ENCODE measurements around the gene MED9. TPM values are rescaled to one million over a fixed set of nuclear protein-coding genes. Genes with fewer than 3 reads are reported as not detected.
A peak's percentile ranks its signal among the peaks of the same experiment; 100 is the strongest.

MED9 gene
- total and polyA plus RNA-seq, 2 donors, result 14.3 TPM

DNA sequence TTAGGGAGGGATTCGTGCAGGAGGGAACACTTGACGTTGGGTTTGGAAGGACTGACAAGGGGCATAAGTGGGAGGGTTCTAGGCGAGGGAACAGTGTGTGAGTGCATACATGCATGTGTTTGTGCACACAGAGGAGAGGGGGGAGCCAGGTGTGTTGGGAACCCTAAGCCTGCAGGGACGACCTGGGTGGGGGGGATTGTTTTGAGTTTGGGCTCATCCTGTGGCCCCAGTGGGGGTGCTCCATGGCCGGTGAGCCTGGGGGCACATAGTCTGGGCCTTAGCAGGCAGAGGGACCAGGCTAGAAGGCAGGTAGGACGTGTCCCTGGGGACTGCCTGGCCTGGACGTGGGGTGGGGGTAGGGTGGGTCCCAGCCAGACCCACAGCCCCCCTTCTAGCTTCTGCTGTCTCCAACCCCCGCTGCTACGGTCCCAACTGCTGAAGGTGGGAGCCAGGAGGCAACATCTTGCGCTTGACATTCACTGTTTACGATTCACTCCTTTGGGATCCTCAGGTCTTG, 31.3 kb downstream of the MED9 start:
- DNase-seq (ENCODE audit: low read depth in 6 of 9, low spot score in 9 of 9), result no peak
- H3K4me3 ChIP-seq (ENCODE audit: low read length in 2 of 2), result no peak overlapping the region
- peak overlapping the region in 1 of 2 donors; percentile 32 for H3K27ac ChIP-seq (ENCODE audit: low read depth in 1 of 2, low read length in 1 of 2)
- H3K9me3 ChIP-seq (ENCODE audit: control insufficient read depth in 2 of 2, insufficient read depth in 1 of 2, low read length in 1 of 2), result peaks cover 0 to 2% of the 10 kb centered on the region in 2 donors
- H3K4me1 ChIP-seq (ENCODE audit: control insufficient read depth in 2 of 2, insufficient read depth in 2 of 2, low read length in 2 of 2), result peaks cover 0 to 42% of the 10 kb centered on the region in 2 donors
- H3K36me3 ChIP-seq (ENCODE audit: control insufficient read depth in 2 of 2, insufficient read depth in 2 of 2, low read length in 1 of 2), result no peaks in the 10 kb centered on the region
- 95% methylated on average over 11 of the region's 11 CpGs for WGBS
- H3K27me3 ChIP-seq (ENCODE audit: control insufficient read depth in 2 of 2, insufficient read depth in 1 of 2, low read length in 1 of 2), result no peaks in the 10 kb centered on the region

DNA sequence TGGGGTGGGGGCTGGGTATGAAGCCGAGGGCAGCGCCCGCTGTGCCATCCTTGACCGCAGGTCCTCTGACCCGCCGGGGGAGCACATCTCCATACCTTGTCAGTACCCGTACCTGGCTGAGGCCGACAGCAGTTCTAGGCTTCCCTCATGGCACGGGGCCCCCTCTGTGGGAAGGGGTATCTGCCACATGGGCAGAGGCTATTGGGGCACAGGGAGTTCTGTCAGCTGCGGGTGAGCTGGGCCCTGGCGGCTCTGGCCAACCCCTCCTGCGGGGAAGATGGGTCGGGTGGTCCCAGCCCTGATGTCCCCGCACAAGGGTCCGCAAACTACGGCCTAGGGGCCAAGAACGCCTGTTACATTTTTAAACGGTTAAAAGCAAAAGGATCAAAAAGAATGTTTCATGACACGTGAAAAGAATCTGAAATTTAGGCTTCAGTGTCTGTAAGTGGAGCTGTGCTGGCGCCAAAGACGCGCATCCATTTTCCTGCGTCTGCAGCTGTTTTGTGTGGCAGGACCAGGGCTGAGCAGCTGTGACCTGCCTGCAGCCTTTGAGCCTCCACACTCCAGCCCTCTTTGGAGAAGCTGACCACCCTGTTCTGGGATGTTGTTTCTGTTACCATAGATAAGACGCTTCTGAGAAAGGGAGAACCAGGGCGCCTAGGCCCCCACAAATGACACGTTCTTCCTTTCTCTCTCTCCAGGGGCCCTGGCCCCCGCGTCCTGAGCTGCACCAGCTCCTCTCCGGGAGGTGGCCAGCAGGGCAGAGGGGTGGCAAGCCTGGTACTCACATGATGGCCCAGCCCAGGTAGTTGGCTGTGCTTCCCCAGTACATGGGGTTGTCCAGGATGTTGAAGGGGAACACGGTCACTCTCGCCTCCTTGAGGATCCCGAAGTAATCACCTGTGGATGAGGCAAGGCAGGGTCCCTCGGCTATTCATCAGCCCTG, 32.1 kb downstream of the MED9 start:
- Histone ChIP-seq H3K36me3 (ENCODE audit: control insufficient read depth in 2 of 2, insufficient read depth in 2 of 2, low read length in 1 of 2) (no peaks in the 10 kb centered on the region), H3K27me3 (ENCODE audit: control insufficient read depth in 2 of 2, insufficient read depth in 1 of 2, low read length in 1 of 2) (no peaks in the 10 kb centered on the region), H3K9me3 (ENCODE audit: control insufficient read depth in 2 of 2, insufficient read depth in 1 of 2, low read length in 1 of 2) (peaks cover 0 to 2% of the 10 kb centered on the region in 2 donors), H3K4me3 (ENCODE audit: low read length in 2 of 2) (no peak overlapping the region), H3K4me1 (ENCODE audit: control insufficient read depth in 2 of 2, insufficient read depth in 2 of 2, low read length in 2 of 2) (peaks cover 0 to 42% of the 10 kb centered on the region in 2 donors), H3K27ac (ENCODE audit: low read depth in 1 of 2, low read length in 1 of 2) (peak overlapping the region in 1 of 2 donors; percentile 53)
- 93% methylated on average over 33 of the region's 33 CpGs for WGBS
- no peak for DNase-seq (ENCODE audit: low read depth in 6 of 9, low spot score in 9 of 9)

DNA sequence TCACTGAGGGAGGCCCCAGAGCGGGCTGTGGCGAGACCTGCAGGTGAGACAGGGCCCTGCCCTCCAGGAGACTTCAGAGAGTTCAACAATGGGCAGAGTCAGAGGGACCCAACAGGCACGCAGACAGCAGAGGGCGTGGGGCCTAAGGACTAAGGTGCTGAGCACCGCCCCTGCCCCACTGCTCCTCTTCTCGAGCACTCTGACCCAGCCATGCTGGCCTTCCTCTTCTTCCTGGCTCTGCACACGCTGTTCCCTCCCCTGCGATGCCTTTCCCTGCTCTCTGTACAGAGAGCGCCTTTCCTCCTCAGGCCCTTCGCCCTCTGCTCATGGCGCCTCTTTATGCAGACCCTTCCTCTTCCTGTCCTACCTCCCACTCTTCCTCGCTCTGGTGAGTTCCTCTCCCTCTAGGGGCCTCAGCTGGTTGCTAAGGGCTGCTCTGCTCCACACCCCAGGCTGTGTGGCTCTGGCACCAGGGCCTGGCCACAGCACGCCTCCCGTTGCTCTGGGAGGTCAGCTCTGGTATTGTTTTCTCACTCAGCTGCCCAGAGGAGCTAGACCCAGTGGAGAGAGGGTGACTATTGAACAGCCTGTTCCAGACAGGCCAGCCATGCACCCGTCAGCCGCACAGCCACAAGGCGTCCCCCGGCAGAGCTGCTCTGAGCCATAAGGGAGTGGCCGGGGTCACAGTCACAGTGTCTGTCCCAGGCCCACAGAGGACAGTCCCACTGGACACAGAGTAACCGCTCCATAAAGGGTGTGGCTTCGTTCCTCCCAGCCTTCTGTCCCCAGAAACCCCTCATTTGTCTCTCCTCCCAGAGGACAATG, 33.0 kb downstream of the MED9 start:
- no peak for DNase-seq (ENCODE audit: low read depth in 6 of 9, low spot score in 9 of 9)
- Histone ChIP-seq H3K27me3 (ENCODE audit: control insufficient read depth in 2 of 2, insufficient read depth in 1 of 2, low read length in 1 of 2) (no peaks in the 10 kb centered on the region), H3K36me3 (ENCODE audit: control insufficient read depth in 2 of 2, insufficient read depth in 2 of 2, low read length in 1 of 2) (no peaks in the 10 kb centered on the region), H3K9me3 (ENCODE audit: control insufficient read depth in 2 of 2, insufficient read depth in 1 of 2, low read length in 1 of 2) (peaks cover 0 to 2% of the 10 kb centered on the region in 2 donors), H3K4me1 (ENCODE audit: control insufficient read depth in 2 of 2, insufficient read depth in 2 of 2, low read length in 2 of 2) (peaks cover 0 to 42% of the 10 kb centered on the region in 2 donors), H3K27ac (ENCODE audit: low read depth in 1 of 2, low read length in 1 of 2) (peak overlapping the region in 1 of 2 donors; percentile 53), H3K4me3 (ENCODE audit: low read length in 2 of 2) (no peak overlapping the region)
- 93% methylated on average over 21 of the region's 21 CpGs for WGBS

DNA sequence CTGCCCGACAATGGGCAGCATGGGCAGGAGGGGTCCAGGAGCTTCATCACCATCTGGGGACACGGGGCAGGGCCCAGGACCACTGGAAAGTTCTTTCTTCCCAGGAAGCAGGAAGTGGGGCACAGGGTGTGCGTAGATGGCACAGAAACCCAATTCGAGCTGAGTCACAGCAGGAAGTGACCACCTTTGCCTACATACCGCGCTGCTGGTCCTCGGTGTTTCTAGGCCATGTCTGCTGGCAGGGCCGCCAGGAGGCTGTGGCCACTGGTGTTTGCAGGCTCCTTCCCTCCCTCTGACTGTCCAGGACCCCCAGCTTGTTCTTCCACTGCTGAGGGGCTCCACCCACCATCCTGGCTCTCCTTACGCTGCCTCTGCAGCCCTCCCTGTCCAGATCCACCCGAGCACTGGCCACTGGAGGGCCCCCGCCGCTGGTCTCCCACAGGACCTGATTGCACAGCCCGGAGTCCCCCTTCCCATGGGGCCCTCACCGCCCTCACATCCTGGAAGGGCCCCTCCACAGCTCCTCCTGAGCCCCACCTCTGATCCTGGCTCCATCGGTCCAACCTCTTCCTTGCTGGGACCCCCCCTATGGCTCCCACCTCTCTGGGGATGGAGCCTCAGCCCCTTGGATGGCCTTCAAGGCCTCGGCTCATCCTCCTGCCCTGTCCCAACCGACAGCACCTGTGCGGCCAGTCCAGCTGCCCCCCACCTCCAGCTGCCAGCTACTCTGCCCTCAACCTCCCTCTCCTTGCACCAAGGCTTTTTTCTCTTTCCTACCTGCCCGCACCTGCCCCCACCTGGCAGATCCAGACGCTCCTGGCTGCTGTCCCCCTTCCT, 33.9 kb downstream of the MED9 start:
- H3K4me3 ChIP-seq (ENCODE audit: low read length in 2 of 2), result no peak overlapping the region
- no peaks in the 10 kb centered on the region for H3K27me3 ChIP-seq (ENCODE audit: control insufficient read depth in 2 of 2, insufficient read depth in 1 of 2, low read length in 1 of 2)
- peaks cover 0 to 46% of the 10 kb centered on the region in 2 donors for H3K4me1 ChIP-seq (ENCODE audit: control insufficient read depth in 2 of 2, insufficient read depth in 2 of 2, low read length in 2 of 2)
- no peak for DNase-seq (ENCODE audit: low read depth in 6 of 9, low spot score in 9 of 9)
- WGBS, result 87% methylated on average over 20 of the region's 20 CpGs
- H3K36me3 ChIP-seq (ENCODE audit: control insufficient read depth in 2 of 2, insufficient read depth in 2 of 2, low read length in 1 of 2), result no peaks in the 10 kb centered on the region
- H3K9me3 ChIP-seq (ENCODE audit: control insufficient read depth in 2 of 2, insufficient read depth in 1 of 2, low read length in 1 of 2), result peaks cover 0 to 1% of the 10 kb centered on the region in 2 donors
- no peak overlapping the region for H3K27ac ChIP-seq (ENCODE audit: low read depth in 1 of 2, low read length in 1 of 2)

DNA sequence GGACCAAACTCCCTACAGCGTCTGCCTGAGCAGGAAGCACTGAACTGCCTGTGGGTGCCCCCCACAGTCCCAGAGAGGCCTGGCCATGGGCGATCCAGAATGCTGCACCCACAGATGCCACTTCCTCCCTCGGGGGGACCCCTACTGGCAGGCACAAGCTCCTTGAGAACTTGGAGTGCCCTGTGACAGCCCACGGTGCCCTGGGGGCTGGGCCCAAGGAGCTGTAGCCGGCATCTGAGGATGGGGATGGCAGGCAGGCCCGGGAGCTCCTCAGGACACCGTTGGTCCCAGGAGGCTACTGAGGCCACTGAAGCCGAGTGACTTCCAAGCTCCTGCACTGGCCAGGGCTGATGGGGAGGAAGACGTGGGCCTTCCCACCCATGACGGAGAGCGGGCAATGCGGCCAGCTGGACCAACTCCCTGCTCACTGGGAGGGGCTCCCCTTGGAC, 34.5 kb downstream of the MED9 start:
- Histone ChIP-seq H3K36me3 (ENCODE audit: control insufficient read depth in 2 of 2, insufficient read depth in 2 of 2, low read length in 1 of 2) (no peaks in the 10 kb centered on the region), H3K4me1 (ENCODE audit: control insufficient read depth in 2 of 2, insufficient read depth in 2 of 2, low read length in 2 of 2) (peaks cover 0 to 46% of the 10 kb centered on the region in 2 donors), H3K4me3 (ENCODE audit: low read length in 2 of 2) (no peak overlapping the region), H3K27me3 (ENCODE audit: control insufficient read depth in 2 of 2, insufficient read depth in 1 of 2, low read length in 1 of 2) (no peaks in the 10 kb centered on the region), H3K9me3 (ENCODE audit: control insufficient read depth in 2 of 2, insufficient read depth in 1 of 2, low read length in 1 of 2) (no peaks in the 10 kb centered on the region), H3K27ac (ENCODE audit: low read depth in 1 of 2, low read length in 1 of 2) (no peak overlapping the region)
- WGBS, result 70% methylated on average over 12 of the region's 12 CpGs
- peak in 1 of 9 donors; percentile 25 for DNase-seq (ENCODE audit: low read depth in 6 of 9, low spot score in 9 of 9)

DNA sequence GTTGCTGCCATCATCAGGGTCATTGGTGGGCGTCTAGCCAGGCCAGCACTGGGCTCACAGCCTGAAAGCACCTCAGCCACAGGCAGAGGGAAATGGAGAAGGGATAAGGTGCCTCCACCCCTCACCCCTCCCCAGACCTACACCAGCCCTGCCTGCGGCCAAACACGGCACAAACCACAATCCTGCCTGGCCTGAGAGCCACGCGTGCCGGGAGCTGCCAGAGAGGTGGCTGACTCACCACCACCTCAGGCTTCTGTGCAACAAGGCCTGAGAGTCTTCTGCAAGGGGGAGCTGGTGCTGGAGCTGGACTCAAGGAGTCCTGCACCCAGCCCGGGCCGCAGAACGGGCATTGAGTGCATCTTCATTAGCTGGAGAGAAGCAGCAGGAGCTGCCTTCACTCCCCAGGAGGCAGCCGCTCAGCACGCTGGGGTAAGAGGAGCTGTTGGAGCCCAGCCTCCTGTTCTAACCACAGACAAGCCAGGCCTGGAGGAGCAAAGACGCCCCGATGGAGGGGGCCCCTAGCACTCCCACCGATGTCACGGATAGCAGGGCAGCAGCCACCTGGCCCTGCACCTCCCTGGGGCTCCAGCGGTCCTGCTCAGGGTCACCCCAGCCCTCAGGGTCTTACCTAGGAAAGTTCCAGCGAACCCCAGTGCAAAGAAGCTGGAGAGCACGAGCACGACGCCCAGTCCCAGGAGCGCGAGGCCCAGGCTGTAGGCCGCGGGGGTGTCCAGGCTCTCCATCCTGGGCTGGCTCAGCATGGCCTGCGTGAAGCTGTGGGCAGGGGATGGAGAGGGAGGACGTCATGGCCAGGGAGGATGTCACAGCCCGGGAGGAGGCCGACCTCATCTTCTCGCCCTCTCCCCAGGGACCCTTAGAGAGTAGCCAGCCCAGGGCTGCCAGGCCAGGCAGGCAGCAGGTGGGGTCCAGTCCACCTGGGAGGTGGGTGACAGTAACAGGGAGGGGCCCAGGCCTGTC, 35.4 kb downstream of the MED9 start:
- H3K4me1 ChIP-seq (ENCODE audit: control insufficient read depth in 2 of 2, insufficient read depth in 2 of 2, low read length in 2 of 2), result peaks cover 0 to 51% of the 10 kb centered on the region in 2 donors
- H3K4me3 ChIP-seq (ENCODE audit: low read length in 2 of 2), result no peak overlapping the region
- DNase-seq (ENCODE audit: low read depth in 6 of 9, low spot score in 9 of 9), result peak in 1 of 9 donors; percentile 41
- H3K9me3 ChIP-seq (ENCODE audit: control insufficient read depth in 2 of 2, insufficient read depth in 1 of 2, low read length in 1 of 2), result peaks cover 0 to 2% of the 10 kb centered on the region in 2 donors
- H3K36me3 ChIP-seq (ENCODE audit: control insufficient read depth in 2 of 2, insufficient read depth in 2 of 2, low read length in 1 of 2), result no peaks in the 10 kb centered on the region
- H3K27ac ChIP-seq (ENCODE audit: low read depth in 1 of 2, low read length in 1 of 2), result no peak overlapping the region
- 66% methylated on average over 29 of the region's 29 CpGs for WGBS
- H3K27me3 ChIP-seq (ENCODE audit: control insufficient read depth in 2 of 2, insufficient read depth in 1 of 2, low read length in 1 of 2), result no peaks in the 10 kb centered on the region

DNA sequence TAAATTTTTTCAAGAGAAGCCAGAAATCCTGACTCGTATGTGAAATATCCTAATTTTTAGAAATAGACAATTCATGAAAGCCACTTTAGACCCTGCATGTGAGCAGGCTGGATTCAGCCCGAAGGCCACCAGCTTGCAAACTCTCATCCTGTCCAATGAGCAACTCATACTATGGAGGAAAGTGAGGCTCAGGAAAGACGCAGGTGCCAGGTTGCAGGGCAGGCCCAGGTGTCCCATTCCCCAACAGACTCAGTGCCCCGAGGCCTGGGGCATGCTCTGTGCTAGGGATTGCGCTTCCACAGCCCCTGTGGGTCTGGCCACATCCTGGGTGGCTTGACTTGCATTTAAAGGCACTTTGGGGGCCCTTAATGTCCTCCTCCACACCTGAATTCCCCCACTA, 36.1 kb downstream of the MED9 start:
- Histone ChIP-seq H3K27me3 (ENCODE audit: control insufficient read depth in 2 of 2, insufficient read depth in 1 of 2, low read length in 1 of 2) (no peaks in the 10 kb centered on the region), H3K4me1 (ENCODE audit: control insufficient read depth in 2 of 2, insufficient read depth in 2 of 2, low read length in 2 of 2) (peaks cover 0 to 51% of the 10 kb centered on the region in 2 donors), H3K27ac (ENCODE audit: low read depth in 1 of 2, low read length in 1 of 2) (no peak overlapping the region), H3K4me3 (ENCODE audit: low read length in 2 of 2) (no peak overlapping the region), H3K36me3 (ENCODE audit: control insufficient read depth in 2 of 2, insufficient read depth in 2 of 2, low read length in 1 of 2) (no peaks in the 10 kb centered on the region), H3K9me3 (ENCODE audit: control insufficient read depth in 2 of 2, insufficient read depth in 1 of 2, low read length in 1 of 2) (peaks cover 0 to 2% of the 10 kb centered on the region in 2 donors)
- WGBS, result 93% methylated on average over 5 of the region's 5 CpGs
- no peak for DNase-seq (ENCODE audit: low read depth in 6 of 9, low spot score in 9 of 9)
